Cardiac muscle cell (in vitro differentiated cells and primary cell): ENCODE results near the gene RALGAPB. TPM values are rescaled to one million over a fixed set of nuclear protein-coding genes. Genes with fewer than 3 reads are reported as not detected.
"Not testable (repeated sequence)": the region's sequence is repeated elsewhere in the genome, so short reads cannot be mapped to it uniquely, and the experiment has no call there.

ENCODE experiments used
- DNase-seq, 2 donors: peaks; one replicate each; pipeline versions ENCODE4 v3.0.0 to v3.0.0-alpha.2; 2010 to 2017; ENCODE audit warnings: low read depth in 1 of 2, low spot score in 1 of 2
- H3K27ac ChIP-seq: fragments of 200-600 bp; sonication (generic); 2 replicates; pipeline ENCODE4 v1.5.1; 2016
- H3K27me3 ChIP-seq: fragments of 200-600 bp; sonication (generic); 2 replicates; pipeline ENCODE4 v1.6.0; 2016; ENCODE audit warnings: control low read depth
- H3K36me3 ChIP-seq: fragments of 200-600 bp; sonication (generic); 2 replicates; pipeline ENCODE4 v1.5.1; 2016; ENCODE audit warnings: control low read depth
- H3K4me1 ChIP-seq: fragments of 200-600 bp; sonication (generic); 2 replicates; pipeline ENCODE4 v1.8.1; 2017; ENCODE audit warnings: low read depth, mild to moderate bottlenecking, mixed run types
- H3K4me3 ChIP-seq: fragments of 200-600 bp; sonication (generic); 2 replicates; pipeline ENCODE4 v1.5.1; 2016; ENCODE audit warnings: mild to moderate bottlenecking
- H3K9me3 ChIP-seq: fragments of 200-600 bp; sonication (generic); 2 replicates; pipeline ENCODE4 v1.5.1; 2017; ENCODE audit warnings: low read depth, mild to moderate bottlenecking, control low read depth
- CTCF ChIP-seq: IDR thresholded peaks from 2 replicates; pipeline ENCODE4 v1.5.1; 2012; ENCODE audit warnings: low read depth, mild to moderate bottlenecking, low read length
- polyA plus RNA-seq: library from polyadenylated mRNA; unstranded; fragments of >200 nt; fragmentation: Nextera tagmentation; extraction: Ambion mirVana; gene quantifications from 2 replicates; pipeline ENCODE4 v1.2.1, GENCODE V29; 2016
- total RNA-seq: library from RNA; depleted of rRNA; stranded (reverse); fragments of >200 nt; gene quantifications from 2 replicates; pipeline ENCODE4 v1.2.3, GENCODE V29; 2016

Gene RALGAPB
- total and polyA plus RNA-seq, 2 experiments from 2014 or later: 10.3 to 20.3 TPM

DNA sequence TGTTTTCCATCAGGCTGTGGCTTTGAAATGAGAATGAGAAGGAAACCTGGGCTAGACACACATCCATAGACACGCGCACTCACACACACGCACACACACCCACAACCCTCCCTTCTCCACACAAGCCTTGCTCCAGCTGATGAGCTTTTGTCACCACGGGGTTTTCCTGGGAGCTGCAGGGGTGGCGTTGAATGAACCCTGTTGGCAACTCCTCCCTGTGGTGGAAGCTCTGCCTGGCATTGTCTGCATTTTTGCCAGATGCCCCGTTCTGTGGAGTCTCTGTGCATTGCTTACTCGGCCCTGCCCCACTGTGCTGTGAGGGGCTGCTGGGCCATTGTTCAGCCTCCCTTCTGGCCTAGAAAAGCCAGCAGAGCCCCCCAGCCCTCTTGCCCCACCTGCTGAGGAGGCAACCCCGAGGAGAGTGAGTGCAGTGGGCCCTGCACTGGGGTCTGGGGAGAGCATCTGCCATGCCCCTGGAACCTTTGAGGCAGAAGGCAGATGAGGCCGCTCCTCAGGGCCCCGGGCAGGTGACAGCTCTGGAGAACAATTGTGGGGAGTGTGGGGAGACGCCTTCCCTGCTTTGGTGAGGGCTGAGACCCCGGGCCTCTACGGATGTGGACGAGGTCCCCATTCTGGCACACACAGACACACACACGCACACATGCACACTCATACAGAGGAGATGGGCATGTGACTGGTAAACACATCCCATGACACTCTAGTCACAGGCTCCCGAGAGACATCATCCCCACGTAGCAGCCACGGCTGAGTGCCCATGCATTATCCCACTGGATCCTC, 118.2 kb downstream of the RALGAPB start:
- Histone ChIP-seq H3K4me3 (no peak overlapping the region), H3K36me3 (no peaks in the 10 kb centered on the region), H3K4me1 (no peaks in the 10 kb centered on the region), H3K27me3 (no peaks in the 10 kb centered on the region), H3K9me3 (no peaks in the 10 kb centered on the region), H3K27ac (no peak overlapping the region)
- no peak for TF ChIP-seq CTCF
- DNase-seq: no peak

- H3K27me3 ChIP-seq: no peaks in the 10 kb centered on the region
- no peak for TF ChIP-seq CTCF
- no peak overlapping the region for H3K27ac ChIP-seq
- no peak for DNase-seq
- no peak overlapping the region for H3K4me3 ChIP-seq
- no peaks in the 10 kb centered on the region for H3K36me3 ChIP-seq
- no peaks in the 10 kb centered on the region for H3K4me1 ChIP-seq
- no peaks in the 10 kb centered on the region for H3K9me3 ChIP-seq
Observed at GRCh38 chr20:38591474-38592410, 119.1 kb downstream of the RALGAPB start.

DNA sequence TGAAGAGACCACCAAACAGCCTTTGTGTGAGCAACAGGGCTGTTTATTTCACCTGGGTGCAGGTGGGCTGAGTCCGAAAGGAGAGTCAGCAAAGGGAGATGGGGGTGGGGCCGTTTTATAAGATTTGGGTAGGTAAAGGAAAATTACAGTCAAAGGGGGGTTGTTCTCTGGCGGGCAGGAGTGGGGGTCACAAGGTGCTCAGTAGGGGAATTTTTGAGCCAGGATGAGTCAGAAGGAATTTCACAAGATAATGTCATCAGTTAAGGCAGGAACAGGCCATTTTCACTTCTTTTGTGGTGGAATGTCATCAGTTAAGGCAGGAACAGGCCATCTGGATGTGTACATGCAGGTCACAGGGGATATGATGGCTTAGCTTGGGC, 119.8 kb downstream of the RALGAPB start:
- H3K4me3 ChIP-seq, H3K27ac ChIP-seq, H3K27me3 ChIP-seq, H3K9me3 ChIP-seq, DNase-seq, H3K4me1 ChIP-seq, H3K36me3 ChIP-seq: not testable (repeated sequence)

DNA sequence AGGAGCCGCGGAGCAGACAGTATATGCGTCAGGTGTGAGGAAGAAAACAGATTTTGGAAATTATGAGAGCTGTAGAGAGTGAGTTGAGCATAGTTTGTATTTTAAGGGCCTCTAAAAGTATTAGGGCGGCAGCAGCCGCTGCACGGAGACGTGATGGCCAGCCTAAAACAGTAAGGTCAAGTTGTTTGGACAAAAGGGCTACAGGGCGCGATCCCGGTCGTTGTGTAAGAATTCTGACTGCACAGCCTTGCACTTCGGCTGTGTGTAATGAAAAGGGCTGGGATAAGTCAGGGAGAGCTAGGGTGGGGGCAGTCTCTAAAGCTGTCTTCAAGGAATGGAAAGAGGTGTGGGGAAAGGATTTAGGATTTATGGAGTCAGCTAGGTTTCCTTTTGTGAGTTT, 121.6 kb downstream of the RALGAPB start:
- H3K36me3 ChIP-seq, H3K4me1 ChIP-seq, H3K4me3 ChIP-seq, H3K27ac ChIP-seq, H3K27me3 ChIP-seq, DNase-seq, H3K9me3 ChIP-seq: not testable (repeated sequence)

DNA sequence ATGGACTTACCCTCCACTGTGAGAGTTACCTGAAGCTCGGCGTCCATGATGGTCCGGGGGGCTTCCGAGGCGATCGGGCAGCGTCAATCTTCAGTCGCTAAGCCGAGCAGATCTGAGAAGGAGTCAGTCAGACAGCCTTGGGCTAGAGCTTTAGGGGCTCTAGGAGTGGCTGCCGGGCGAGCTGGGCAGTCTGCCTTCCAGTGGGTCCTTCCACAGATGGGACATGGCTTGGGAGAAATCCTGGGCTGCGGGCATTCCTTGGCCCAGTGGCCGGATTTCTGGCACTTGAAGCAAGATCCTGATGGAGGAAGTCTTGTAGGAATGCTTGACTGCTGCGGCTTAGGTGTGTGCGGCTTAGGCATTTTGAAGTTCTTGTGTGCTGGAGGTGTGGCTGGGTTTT, 123.2 kb downstream of the RALGAPB start:
- not testable (repeated sequence) for H3K4me3 ChIP-seq, H3K9me3 ChIP-seq, H3K27ac ChIP-seq, DNase-seq, H3K4me1 ChIP-seq, H3K27me3 ChIP-seq, H3K36me3 ChIP-seq

DNA sequence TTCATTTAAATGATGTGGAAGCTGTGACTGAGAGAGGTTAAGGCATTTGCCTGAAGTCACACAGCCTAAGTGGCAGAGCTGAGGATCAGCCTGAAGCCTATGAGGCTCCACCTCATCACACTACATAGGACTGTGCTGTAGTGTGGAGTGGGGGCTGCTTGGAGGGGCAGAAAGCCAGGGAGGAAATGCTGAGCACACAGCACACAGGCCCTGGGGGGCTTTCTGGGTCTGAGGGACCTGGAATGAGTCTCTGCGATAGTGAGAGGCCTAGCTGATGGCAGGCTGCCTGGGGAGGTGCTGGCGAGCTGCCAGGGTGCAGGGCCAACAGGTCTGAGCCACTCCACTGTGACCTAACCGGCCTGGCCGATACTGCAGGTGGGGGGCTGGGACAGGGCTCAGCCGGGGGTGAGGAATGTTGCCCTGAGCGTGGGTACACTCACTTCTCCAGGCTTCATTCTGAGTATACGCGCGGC, 126.8 kb downstream of the RALGAPB start:
- Histone ChIP-seq H3K36me3 (no peaks in the 10 kb centered on the region), H3K4me3 (no peak overlapping the region), H3K27me3 (peaks cover 22% of the 10 kb centered on the region), H3K9me3 (no peaks in the 10 kb centered on the region), H3K4me1 (peaks cover 7% of the 10 kb centered on the region), H3K27ac (no peak overlapping the region)
- DNase-seq: peak; percentile 56 to 80
- TF ChIP-seq CTCF: no peak

DNA sequence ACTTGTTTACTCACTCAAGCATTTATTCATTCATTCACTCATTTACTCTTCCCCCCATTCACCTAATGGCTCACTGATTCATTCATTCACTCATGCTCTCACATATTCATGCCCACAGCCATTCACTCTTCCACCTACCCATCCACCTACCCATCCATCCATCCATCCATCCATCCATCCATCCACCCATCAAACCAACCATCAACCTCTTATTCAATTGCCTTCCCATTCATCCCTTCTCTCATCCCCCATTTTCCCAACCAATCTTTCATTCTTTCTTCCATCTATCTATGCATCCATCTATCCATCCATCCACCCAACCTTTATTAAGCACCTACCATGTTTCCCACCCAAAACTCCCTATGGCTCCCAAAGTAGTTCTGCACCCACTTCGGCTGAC, 127.4 kb downstream of the RALGAPB start:
- no peak for DNase-seq
- H3K36me3 ChIP-seq: no peaks in the 10 kb centered on the region
- TF ChIP-seq CTCF: no peak
- no peaks in the 10 kb centered on the region for H3K9me3 ChIP-seq
- peaks cover 7% of the 10 kb centered on the region for H3K4me1 ChIP-seq
- no peak overlapping the region for H3K27ac ChIP-seq
- H3K4me3 ChIP-seq: no peak overlapping the region
- H3K27me3 ChIP-seq: peaks cover 22% of the 10 kb centered on the region
